GM13976 (cell line): Measurements from ENCODE around the gene CYTH3.

Source experiments
- DNase-seq: peaks from one replicate; pipeline ENCODE4 v3.0.0; 2012; ENCODE audit warnings: low spot score
- CTCF ChIP-seq: IDR thresholded peaks from 2 replicates; pipeline ENCODE4 v1.5.1; 2012; ENCODE audit warnings: borderline replicate concordance, mild to moderate bottlenecking; ENCODE audit not compliant: insufficient read depth; ENCODE audit errors: extremely low read depth, missing control alignments, control extremely low read depth
- in situ Hi-C: fragments of 300-500 bp; cut with MboI; formaldehyde crosslinking; loops from one replicate; pipeline ENCODE4 v1.12.0; 2022; ENCODE audit warnings: low sequenced_read_pairs, mixed read lengths, inconsistent platforms; ENCODE audit not compliant: unreplicated experiment

Gene CYTH3

DNA sequence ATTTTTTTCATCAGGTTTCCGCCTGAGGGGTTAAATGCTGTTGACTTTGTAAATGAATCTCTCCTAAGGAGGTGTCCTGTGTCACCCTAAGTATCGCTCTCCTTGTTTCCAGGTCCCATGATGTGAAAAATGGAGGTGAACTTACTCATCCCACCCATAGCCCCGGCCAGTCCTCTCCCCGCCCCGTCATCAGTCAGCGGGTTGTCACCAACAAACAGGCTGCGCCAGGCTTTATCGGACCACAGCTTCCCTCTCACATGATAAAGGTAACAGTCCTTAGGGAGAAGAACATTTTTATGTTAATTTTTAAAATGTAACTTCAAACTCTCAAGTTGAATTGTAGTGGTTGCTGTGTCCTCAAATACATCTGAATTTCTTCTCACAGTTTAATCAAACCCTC, 124.8 kb downstream of the CYTH3 start:
- no peak for DNase-seq
- no peak for TF ChIP-seq CTCF
- in situ Hi-C loops, result no loop called here

- no peak for TF ChIP-seq CTCF
- in situ Hi-C loops, result no loop called here
- no peak for DNase-seq
Observed at GRCh38 chr7:6146666-6147065, 125.8 kb downstream of the CYTH3 start.

DNA sequence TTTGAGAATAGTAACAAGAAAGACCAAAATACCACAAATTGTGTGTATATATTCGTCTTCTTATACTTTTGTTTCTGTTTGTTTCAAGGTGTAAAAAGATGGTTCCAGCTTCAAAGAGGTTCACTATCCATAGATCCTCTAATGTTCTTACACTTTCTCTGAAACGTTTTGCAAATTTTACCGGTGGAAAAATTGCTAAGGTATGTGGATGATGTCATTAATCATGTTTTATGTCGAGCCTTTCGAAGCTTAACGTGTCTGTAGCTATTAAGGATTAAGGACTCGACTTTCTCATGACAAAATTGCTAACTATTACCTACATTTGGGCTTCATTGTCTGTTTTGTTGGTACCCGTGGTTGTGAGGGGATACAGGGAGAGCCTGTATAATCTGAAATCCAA, 128.4 kb downstream of the CYTH3 start:
- in situ Hi-C loops, result no loop called here
- TF ChIP-seq CTCF, result no peak
- DNase-seq, result no peak

DNA sequence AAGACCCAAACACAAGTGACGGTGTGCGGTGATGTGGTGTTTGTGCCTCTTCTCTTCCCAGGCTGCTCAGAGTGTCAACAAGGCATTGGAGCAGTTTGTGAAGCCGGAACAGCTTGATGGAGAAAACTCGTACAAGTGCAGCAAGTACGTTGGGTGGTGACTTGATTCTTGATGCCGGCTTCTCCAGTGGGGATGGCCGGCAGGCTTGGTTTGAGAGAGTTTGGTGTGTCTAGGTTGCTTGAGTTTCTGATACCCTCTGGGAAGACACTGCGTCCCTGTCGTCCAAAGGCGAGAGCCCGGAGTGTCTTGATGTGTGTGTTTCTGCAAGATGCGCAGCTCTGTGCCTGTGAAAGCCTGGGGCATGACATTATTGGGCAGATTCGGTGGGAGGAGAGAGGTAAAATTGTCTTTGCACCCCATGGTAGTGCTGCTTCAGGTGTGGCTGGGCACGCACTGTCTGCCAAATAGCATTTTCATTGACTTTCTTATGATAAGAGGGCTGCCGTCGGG, 129.5 kb downstream of the CYTH3 start:
- in situ Hi-C loops, result no loop called here
- DNase-seq, result no peak
- TF ChIP-seq CTCF, result no peak

GRCh38 chr7:6139189-6139996, 133.0 kb downstream of the CYTH3 start:
- no peak for TF ChIP-seq CTCF
- in situ Hi-C loops, result no loop called here
- no peak for DNase-seq

DNA sequence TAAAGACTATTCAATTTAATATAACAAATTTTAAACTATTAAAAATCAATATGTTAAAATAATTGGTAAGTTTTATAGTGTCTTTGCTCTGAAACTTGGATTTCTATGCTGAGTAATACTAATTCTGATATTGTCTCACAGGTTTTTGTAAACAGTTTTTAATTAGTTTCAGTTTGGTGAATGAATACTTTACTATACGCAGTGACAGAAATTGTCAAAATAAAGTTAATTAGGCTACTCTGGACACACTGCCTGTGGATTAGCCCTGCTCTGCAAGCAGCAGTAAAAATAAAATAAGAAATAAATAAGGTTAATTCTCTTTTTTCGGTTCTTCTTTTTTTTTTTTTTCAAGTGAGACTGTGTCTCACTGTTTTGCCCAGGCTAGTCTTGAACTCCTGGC, 135.9 kb downstream of the CYTH3 start:
- in situ Hi-C loops, result no loop called here
- TF ChIP-seq CTCF, result no peak
- no peak for DNase-seq
